Esophagus squamous epithelium (tissue), 5 donors: ENCODE measurements around the gene SETD4. TPM values are rescaled to one million over a fixed set of nuclear protein-coding genes. Genes with fewer than 3 reads are reported as not detected.

Experiments used
- DNase-seq: peaks from one replicate; lab custom pipeline; 2025; lab: John Stamatoyannopoulos, UW
- H3K27ac ChIP-seq, 4 donors: fragments of 200-600 bp; sonication (generic); one replicate each; pipeline ENCODE4 v1.5.1; 2016 to 2019; ENCODE audit warnings: mild to moderate bottlenecking in 1 of 4
- H3K27me3 ChIP-seq, 4 donors: fragments of 200-600 bp; sonication (generic); 1 replicate in 3 of 4; 2 replicates in 1 of 4; pipeline versions ENCODE4 v1.5.1 to v1.6.0; 2017 to 2021; ENCODE audit warnings: antibody characterized with exemption in 1 of 4
- H3K36me3 ChIP-seq, 3 donors: fragments of 200-600 bp; sonication (generic); one replicate each; pipeline ENCODE4 v1.5.1; 2016 to 2019
- H3K4me1 ChIP-seq, 3 donors: fragments of 200-600 bp; sonication (generic); one replicate each; pipeline ENCODE4 v1.5.1; 2017 to 2019
- H3K4me3 ChIP-seq, 4 donors: fragments of 200-600 bp; sonication (generic); 1 replicate in 3 of 4; 2 replicates in 1 of 4; pipeline ENCODE4 v1.5.1; 2016 to 2019; ENCODE audit warnings: mild to moderate bottlenecking in 2 of 4, moderate library complexity in 1 of 4
- H3K9me3 ChIP-seq, 3 donors: fragments of 200-600 bp; sonication (generic); one replicate each; pipeline ENCODE4 v1.5.1; 2016 to 2019
- CTCF ChIP-seq, 6 experiments: fragments of 450-650 bp in 4 of 6; fragments of 200-600 bp in 2 of 6; sonication (generic) in 2 of 6; IDR thresholded peaks; one replicate each; pipeline ENCODE4 v1.5.1; 2016 to 2019; ENCODE audit warnings: antibody characterized with exemption in 6 of 6, mild to moderate bottlenecking in 4 of 6, moderate library complexity in 4 of 6
- POLR2A ChIP-seq, 4 donors: fragments of 450-650 bp; IDR thresholded peaks; one replicate each; pipeline ENCODE4 v1.6.1; 2017; ENCODE audit warnings: antibody characterized with exemption in 4 of 4, mild to moderate bottlenecking in 4 of 4, moderate library complexity in 3 of 4
- WGBS, 2 donors: methylation state at CpG; one replicate each; pipeline ENCODE4 v1.1.5; 2018; 5-methylcytosine and 5-hydroxymethylcytosine counted together
- intact Hi-C: fragments of 100-400 bp; cut with DNase I; formaldehyde crosslinking; loops from one replicate; pipeline ENCODE4 v1.15.0; 2022
- total RNA-seq, 4 donors: library from RNA; depleted of rRNA; stranded (reverse); fragments of >200 nt; gene quantifications; one replicate each; pipeline ENCODE4 v1.1.0, GENCODE V29; 2016
- donor health status: DM: yes; HTN: yes; CAD: no.

Gene SETD4, protein sequence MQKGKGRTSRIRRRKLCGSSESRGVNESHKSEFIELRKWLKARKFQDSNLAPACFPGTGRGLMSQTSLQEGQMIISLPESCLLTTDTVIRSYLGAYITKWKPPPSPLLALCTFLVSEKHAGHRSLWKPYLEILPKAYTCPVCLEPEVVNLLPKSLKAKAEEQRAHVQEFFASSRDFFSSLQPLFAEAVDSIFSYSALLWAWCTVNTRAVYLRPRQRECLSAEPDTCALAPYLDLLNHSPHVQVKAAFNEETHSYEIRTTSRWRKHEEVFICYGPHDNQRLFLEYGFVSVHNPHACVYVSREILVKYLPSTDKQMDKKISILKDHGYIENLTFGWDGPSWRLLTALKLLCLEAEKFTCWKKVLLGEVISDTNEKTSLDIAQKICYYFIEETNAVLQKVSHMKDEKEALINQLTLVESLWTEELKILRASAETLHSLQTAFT
- total RNA-seq, result 10 to 100 TPM in 3 of 4 donors, 1 to 10 TPM in 1; 9.9 to 30.1 (median 14.6) TPM

GRCh38 chr21:36060159-36060921 lies at the start of gene SETD4:
TSS of gene SETD4 (minus strand) at chr21:36060526. CDS start at chr21:36058888, 1,638 bp downstream.
- Histone ChIP-seq H3K4me3 (peak within 1 kb of the TSS; percentile 62 to 98 (median 80)), H3K27ac (peak within 1 kb of the TSS; percentile 93 to 97 (median 94)), H3K9me3 (no peaks in the 10 kb centered on the region), H3K27me3 (no peaks in the 10 kb centered on the region), H3K36me3 (peaks cover 14 to 35% (median 15%) of the 10 kb centered on the region in 3 donors), H3K4me1 (peaks cover 10 to 37% (median 12%) of the 10 kb centered on the region in 3 donors)
- peak; percentile 54 for DNase-seq
- intact Hi-C loops, result no loop called here
- 0 to 1% methylated on average over 28 to 30 of the region's 57 CpGs for WGBS, 2 donors
- TF ChIP-seq POLR2A (IDR thresholded peaks at IDR 0.05) (peak in 3 of 4 donors; percentile 65 to 94 (median 75)), CTCF (IDR thresholded peaks at IDR 0.05) (no peak)

DNA sequence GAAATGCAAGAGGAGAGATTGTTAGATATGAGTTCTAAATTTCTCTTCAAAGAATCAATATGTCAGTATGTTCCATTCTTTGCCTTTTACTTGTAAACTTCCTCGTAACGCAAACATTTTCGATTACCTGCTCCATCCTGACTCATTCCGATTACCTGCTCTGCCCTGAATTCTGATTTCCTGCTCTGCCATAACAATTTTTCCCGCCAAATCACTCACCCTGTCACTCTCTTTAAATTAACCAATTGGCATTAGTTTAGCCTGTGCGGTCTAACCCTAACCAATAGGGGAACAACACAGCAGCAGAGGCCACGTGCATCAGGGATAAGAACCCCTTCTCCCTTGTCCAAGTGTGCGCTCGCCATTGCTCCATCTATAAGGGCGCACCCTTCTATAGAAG lies 49.5 kb upstream of the SETD4 start:
- no peaks in the 10 kb centered on the region for H3K36me3 ChIP-seq
- no peaks in the 10 kb centered on the region for H3K9me3 ChIP-seq
- no peak overlapping the region for H3K4me3 ChIP-seq
- no peak for DNase-seq
- TF ChIP-seq POLR2A (IDR thresholded peaks at IDR 0.05) (no peak), CTCF (IDR thresholded peaks at IDR 0.05) (no peak)
- no peak overlapping the region for H3K27ac ChIP-seq
- intact Hi-C loops, result loop anchor here (10.0 kb wide), 1 partner anchor 55 kb away; no protein-coding TSS in a partner anchor
- peaks cover 0 to 11% (median 0%) of the 10 kb centered on the region in 4 donors for H3K27me3 ChIP-seq
- H3K4me1 ChIP-seq, result peaks cover 5 to 37% (median 17%) of the 10 kb centered on the region in 3 donors
- WGBS, 2 donors, result 93% methylated on average over 10 of the region's 10 CpGs

DNA sequence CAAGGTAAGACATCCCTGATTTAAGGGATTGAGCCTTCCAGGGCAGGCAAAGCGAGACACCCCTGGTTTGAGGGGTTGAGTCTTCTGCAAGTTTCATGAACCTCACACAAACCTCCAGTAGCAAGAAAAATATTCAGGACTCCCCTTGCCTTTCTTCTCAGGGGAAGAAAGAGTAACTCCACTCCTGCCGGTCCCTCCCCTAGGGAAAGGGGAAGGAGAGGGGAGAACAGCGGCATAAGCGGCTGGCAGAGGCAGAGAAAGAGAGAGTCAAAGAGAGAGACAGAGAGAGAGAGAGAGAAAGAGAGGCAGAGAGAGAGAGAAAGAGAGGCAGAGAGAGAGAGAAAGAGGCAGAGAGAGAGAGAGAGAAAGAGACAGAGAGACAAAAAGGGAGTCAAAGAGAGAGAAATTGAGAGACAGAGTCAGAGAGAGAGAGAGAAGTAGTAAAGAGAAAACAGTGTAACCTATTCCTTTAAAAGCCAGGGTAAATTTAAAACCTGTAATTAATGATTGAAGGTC lies 45.1 kb upstream of the SETD4 start:
- H3K27me3 ChIP-seq, result peaks cover 0 to 28% (median 0%) of the 10 kb centered on the region in 4 donors
- no peaks in the 10 kb centered on the region for H3K36me3 ChIP-seq
- H3K27ac ChIP-seq, result no peak overlapping the region
- intact Hi-C loops, result no loop called here
- H3K4me3 ChIP-seq, result peak overlapping the region in 1 of 4 donors; percentile 16
- TF ChIP-seq CTCF (IDR thresholded peaks at IDR 0.05) (no peak), POLR2A (IDR thresholded peaks at IDR 0.05) (no peak)
- WGBS, 2 donors, result 93 to 100% methylated on average over 3 to 4 of the region's 4 CpGs
- H3K4me1 ChIP-seq, result peaks cover 0 to 43% (median 0%) of the 10 kb centered on the region in 3 donors
- H3K9me3 ChIP-seq, result no peaks in the 10 kb centered on the region
- no peak for DNase-seq

DNA sequence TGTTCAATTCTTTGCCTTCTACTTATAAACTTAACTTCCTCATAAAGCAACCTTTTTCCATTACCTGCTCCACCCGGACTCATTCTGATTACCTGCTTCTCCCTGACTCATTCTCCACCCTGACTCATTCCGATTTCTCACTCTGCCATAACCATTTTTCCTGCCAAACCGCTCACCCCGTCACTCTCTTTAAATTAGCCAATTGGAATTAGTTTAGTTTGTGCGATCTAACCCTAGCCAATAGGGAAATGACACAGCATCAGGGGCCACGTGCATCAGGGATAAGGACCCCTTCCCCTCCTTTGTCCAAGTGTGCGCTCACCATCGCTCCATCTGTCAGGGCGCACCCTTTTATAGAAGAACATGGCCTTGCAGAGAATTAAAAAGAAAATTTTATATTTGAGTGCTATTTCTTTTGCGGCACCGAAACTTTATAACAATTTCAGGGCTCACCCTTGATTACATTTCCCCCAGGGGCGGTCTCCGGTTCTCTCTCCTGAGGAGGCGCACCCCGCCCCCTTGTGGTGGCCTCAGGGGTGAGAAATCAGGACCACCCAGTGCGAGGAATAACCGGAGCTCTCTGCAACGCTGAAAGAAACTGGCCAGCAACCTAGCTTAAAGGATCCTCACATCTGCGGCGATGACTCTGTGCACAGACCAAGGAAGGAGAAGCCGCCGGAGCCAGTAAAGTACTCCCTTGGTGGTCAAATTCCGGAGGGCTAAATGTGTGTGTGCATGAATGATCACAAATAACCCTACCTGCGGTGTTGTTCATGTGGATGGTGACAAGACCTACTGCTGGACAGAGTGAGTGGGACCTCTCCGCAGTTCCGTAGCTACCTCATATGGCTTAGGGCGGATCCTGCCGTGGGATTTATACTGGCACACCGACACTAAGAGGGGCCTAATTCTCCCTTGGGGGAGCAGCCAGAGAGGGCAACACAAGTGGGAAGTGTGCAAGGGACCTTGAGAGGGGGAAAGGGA lies 44.3 kb upstream of the SETD4 start:
- peaks cover 0 to 28% (median 0%) of the 10 kb centered on the region in 4 donors for H3K27me3 ChIP-seq
- peak overlapping the region in 2 of 4 donors; percentile 16 to 26 for H3K4me3 ChIP-seq
- peak overlapping the region in 3 of 4 donors; percentile 52 to 77 (median 68) for H3K27ac ChIP-seq
- 41 to 44% methylated on average over 20 to 24 of the region's 29 CpGs for WGBS, 2 donors
- no peaks in the 10 kb centered on the region for H3K9me3 ChIP-seq
- intact Hi-C loops, result no loop called here
- no peak for TF ChIP-seq POLR2A (IDR thresholded peaks at IDR 0.05)
- peak in 5 of 6 experiments; percentile 21 to 48 (median 29) for TF ChIP-seq CTCF (IDR thresholded peaks at IDR 0.05)
- H3K36me3 ChIP-seq, result no peaks in the 10 kb centered on the region
- peaks cover 0 to 43% (median 0%) of the 10 kb centered on the region in 3 donors for H3K4me1 ChIP-seq
- no peak for DNase-seq
